Measurements from ENCODE around the gene EPS8L2.

DNA sequence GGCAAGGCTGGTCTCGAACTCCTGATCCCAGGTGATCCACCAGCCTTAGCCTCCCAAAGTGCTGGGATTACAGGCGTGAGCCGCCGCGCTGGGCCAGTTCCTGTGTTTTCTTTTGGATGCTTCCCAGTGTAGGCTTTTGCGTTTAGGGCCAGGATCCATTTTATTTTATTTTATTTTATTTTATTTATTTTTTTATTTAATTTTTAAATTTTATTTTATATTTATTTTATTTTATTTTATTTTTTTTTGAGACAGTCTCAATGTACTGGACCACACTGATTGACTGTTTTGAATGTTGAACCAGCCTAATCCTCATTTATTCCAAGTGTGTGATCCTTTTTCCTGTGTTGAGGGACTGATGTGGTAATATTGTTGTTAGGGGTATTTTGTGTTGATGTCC lies 8.4 kb downstream of the EPS8L2 start:
- TF ChIP-seq, protein P1, sequence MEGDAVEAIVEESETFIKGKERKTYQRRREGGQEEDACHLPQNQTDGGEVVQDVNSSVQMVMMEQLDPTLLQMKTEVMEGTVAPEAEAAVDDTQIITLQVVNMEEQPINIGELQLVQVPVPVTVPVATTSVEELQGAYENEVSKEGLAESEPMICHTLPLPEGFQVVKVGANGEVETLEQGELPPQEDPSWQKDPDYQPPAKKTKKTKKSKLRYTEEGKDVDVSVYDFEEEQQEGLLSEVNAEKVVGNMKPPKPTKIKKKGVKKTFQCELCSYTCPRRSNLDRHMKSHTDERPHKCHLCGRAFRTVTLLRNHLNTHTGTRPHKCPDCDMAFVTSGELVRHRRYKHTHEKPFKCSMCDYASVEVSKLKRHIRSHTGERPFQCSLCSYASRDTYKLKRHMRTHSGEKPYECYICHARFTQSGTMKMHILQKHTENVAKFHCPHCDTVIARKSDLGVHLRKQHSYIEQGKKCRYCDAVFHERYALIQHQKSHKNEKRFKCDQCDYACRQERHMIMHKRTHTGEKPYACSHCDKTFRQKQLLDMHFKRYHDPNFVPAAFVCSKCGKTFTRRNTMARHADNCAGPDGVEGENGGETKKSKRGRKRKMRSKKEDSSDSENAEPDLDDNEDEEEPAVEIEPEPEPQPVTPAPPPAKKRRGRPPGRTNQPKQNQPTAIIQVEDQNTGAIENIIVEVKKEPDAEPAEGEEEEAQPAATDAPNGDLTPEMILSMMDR (IDR thresholded peaks at IDR 0.05) = no peak
- TF ChIP-seq POLR2A (IDR thresholded peaks at IDR 0.05) = no peak
